ENCODE data around the gene PIGU. TPM values are rescaled to one million over a fixed set of nuclear protein-coding genes. Genes with fewer than 3 reads are reported as not detected.

The PIGU gene
- total and polyA plus RNA-seq, 9 of the 15 experiments (the other 6 are each of a cell fraction or from before 2014, with no cell fraction given) = 6.5 to 100 (median 28.1) TPM

DNA sequence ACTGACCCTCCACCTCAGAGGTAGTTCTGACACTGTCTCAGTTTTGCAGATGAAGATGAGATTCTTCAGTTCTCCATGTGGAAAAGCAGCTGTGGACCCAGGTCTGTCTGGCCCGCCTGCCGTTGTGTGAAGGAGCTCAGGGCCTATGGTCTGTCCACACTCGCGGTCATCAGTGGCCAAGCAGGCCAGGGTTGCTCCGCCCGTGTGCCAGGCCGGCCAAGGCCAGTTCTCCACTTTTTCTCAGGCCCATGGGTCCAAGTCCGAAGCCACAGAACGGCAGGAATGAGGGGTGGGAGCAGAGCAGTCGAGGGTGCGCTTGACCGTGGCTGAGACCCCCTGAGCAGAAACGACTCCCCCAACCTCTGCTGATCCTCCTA is 127.0 kb downstream of the PIGU start:
- no peak for ATAC-seq
- Histone ChIP-seq H3K9me1 (ENCODE audit: control insufficient read depth, insufficient read depth, low read length) (peaks cover 10% of the 10 kb centered on the region), H3K9me3 (replicated peaks; ENCODE audit: control insufficient read depth, insufficient read depth, low read depth, low read length) (no peaks in the 10 kb centered on the region), H2AFZ (ENCODE audit: low read depth, low read length) (no peak overlapping the region), H3K4me2 (ENCODE audit: insufficient read depth, low read length) (no peak overlapping the region), H3K27me3 (ENCODE audit: control insufficient read depth in 2 of 2, insufficient read depth in 2 of 2, low read length in 2 of 2) (no peaks in the 10 kb centered on the region; a peak in 1 of 5 replicates), H3K79me2 (ENCODE audit: control insufficient read depth, insufficient read depth, low read length) (no peaks in the 10 kb centered on the region), H3K36me3 (ENCODE audit: control insufficient read depth, insufficient read depth, low read length) (no peaks in the 10 kb centered on the region), H3K27ac (ENCODE audit: extremely low read depth, low read depth, low read length) (no peak overlapping the region), H3K4me1 (replicated peaks in 1 of 2; ENCODE audit: control insufficient read depth in 2 of 2, insufficient read depth in 2 of 2, low read length in 2 of 2) (peaks cover 10 to 20% of the 10 kb centered on the region in 2 experiments; a peak in 4 of 5 replicates), H3K9ac (ENCODE audit: insufficient read depth in 1 of 2, low read depth in 2 of 2, low read length in 2 of 2) (peak overlapping the region in 1 of 2 experiments; percentile 49; a peak in 1 of 4 replicates), H4K20me1 (replicated peaks; ENCODE audit: control insufficient read depth, insufficient read depth, low read length) (no peaks in the 10 kb centered on the region), H3K4me3 (no peak overlapping the region)
- FAIRE-seq = no peak
- CTCF ChIA-PET (ENCODE audit: low intra/inter-chr PET ratio) = no interaction called here
- in situ Hi-C loops (cut with MboI) (no loop called here), intact Hi-C loops (cut with micrococcal nuclease) (no loop called here)
- no peak for TF ChIP-seq PCBP2 (IDR thresholded peaks at IDR 0.05; ENCODE audit: low read depth, low read length, poor library complexity, severe bottlenecking)
- TF ChIP-seq ZNF143 (CRISPR knock-in tag; IDR thresholded peaks at IDR 0.05) = peak; percentile 3; the same call in 1 of the 2 replicates
- no peak for TF ChIP-seq ZNF134 (CRISPR knock-in tag; conservative IDR thresholded peaks at IDR 0.05)
- no peak for TF ChIP-seq HDAC6 (IDR thresholded peaks at IDR 0.05; ENCODE audit: low read depth, low read length)
- TF ChIP-seq, protein P1, sequence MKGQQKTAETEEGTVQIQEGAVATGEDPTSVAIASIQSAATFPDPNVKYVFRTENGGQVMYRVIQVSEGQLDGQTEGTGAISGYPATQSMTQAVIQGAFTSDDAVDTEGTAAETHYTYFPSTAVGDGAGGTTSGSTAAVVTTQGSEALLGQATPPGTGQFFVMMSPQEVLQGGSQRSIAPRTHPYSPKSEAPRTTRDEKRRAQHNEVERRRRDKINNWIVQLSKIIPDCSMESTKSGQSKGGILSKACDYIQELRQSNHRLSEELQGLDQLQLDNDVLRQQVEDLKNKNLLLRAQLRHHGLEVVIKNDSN (CRISPR knock-in tag; IDR thresholded peaks at IDR 0.05) = no peak
- TF ChIP-seq ZBTB11 (CRISPR knock-in tag; IDR thresholded peaks at IDR 0.05) = no peak
- no TSS peak for BruUV-seq (replicated peaks)
- WGBS (ENCODE audit: insufficient coverage, low coverage, missing lambda C conversion rate) = 81% methylated on average over 13 of the region's 13 CpGs
- POLR2A ChIA-PET = no interaction called here
- DNase-seq (ENCODE audit: extremely low read depth in 1 of 4, low spot score in 3 of 4) = no peak

All from K562 (cell line).